HG03097 (cell line): ENCODE results near the gene DHRS7C.

Experiments
- ATAC-seq: cut with Tn5 transposase; IDR thresholded peaks from one replicate; pipeline ENCODE4 v1.9.1; 2021; ENCODE audit not compliant: unreplicated experiment, low FRiP score

The DHRS7C gene

GRCh38 chr17:9790889-9791876, at the start of gene DHRS7C:
DHRS7C (minus strand) TSS chr17:9791592; CDS start chr17:9791284, 308 bp downstream.
- no peak for ATAC-seq

- ATAC-seq = no peak
Observed at GRCh38 chr17:9839433-9839832, 48.0 kb upstream of the DHRS7C start.

- no peak for ATAC-seq
Observed at GRCh38 chr17:9837551-9838471, 46.4 kb upstream of the DHRS7C start.

- ATAC-seq = no peak
Observed at GRCh38 chr17:9833922-9834321, 42.5 kb upstream of the DHRS7C start.

GRCh38 chr17:9830711-9831110, 39.3 kb upstream of the DHRS7C start:
- ATAC-seq = no peak

GRCh38 chr17:9829343-9829742, 38.0 kb upstream of the DHRS7C start:
- no peak for ATAC-seq

GRCh38 chr17:9828296-9829295, 37.2 kb upstream of the DHRS7C start:
- ATAC-seq = no peak

- no peak for ATAC-seq
Observed at GRCh38 chr17:9825641-9826150, 34.3 kb upstream of the DHRS7C start, which contains the start of gene GLP2R. GLP2R (plus strand) TSS chr17:9825924; CDS start chr17:9826064, 140 bp downstream.

- no peak for ATAC-seq
Observed at GRCh38 chr17:9824797-9825338, 33.5 kb upstream of the DHRS7C start.

GRCh38 chr17:9824094-9824493, 32.7 kb upstream of the DHRS7C start:
- ATAC-seq = no peak

- ATAC-seq = no peak
Observed at GRCh38 chr17:9821921-9822320, 30.5 kb upstream of the DHRS7C start, which contains the start of gene GSG1L2. GSG1L2 (minus strand) TSS chr17:9822079; CDS start chr17:9822071, 8 bp downstream.

- ATAC-seq = no peak
Observed at GRCh38 chr17:9820448-9820847, 29.1 kb upstream of the DHRS7C start.

GRCh38 chr17:9818760-9819159, 27.4 kb upstream of the DHRS7C start:
- ATAC-seq = no peak

GRCh38 chr17:9817086-9817485, 25.7 kb upstream of the DHRS7C start:
- ATAC-seq = no peak

- no peak for ATAC-seq
Observed at GRCh38 chr17:9816472-9816871, 25.1 kb upstream of the DHRS7C start.

- ATAC-seq = no peak
Observed at GRCh38 chr17:9814337-9814945, 23.0 kb upstream of the DHRS7C start.

- no peak for ATAC-seq
Observed at GRCh38 chr17:9813166-9813565, 21.8 kb upstream of the DHRS7C start.

GRCh38 chr17:9811537-9811936, 20.1 kb upstream of the DHRS7C start:
- no peak for ATAC-seq

- no peak for ATAC-seq
Observed at GRCh38 chr17:9811086-9811485, 19.7 kb upstream of the DHRS7C start.
